T-helper 1 cell treated with Interleukin-12 subunit alpha and Interleukin-12 subunit beta and Interleukin-4 antibody, amounts not matched to agents 30 μg/mL and 1 μg/mL, for 36 hours (primary cell): ENCODE data around the gene FGFBP1.
"Not testable (repeated sequence)": the region's sequence is repeated elsewhere in the genome, so short reads cannot be mapped to it uniquely, and the experiment has no call there.

Experiments
- H3K27ac Mint-ChIP-seq: one replicate; pipeline ENCODE4 v1.8.0; 2021; ENCODE audit warnings: mild to moderate bottlenecking, mixed read lengths
- H3K27me3 Mint-ChIP-seq: one replicate; pipeline ENCODE4 v1.8.0; 2021; ENCODE audit warnings: low read depth, mixed read lengths
- H3K36me3 Mint-ChIP-seq: one replicate; pipeline ENCODE4 v1.8.0; 2021; ENCODE audit warnings: low read depth, mixed read lengths
- H3K4me1 Mint-ChIP-seq: one replicate; pipeline ENCODE4 v1.8.0; 2021; ENCODE audit warnings: low read depth, mixed read lengths
- H3K4me3 Mint-ChIP-seq: one replicate; pipeline ENCODE4 v1.8.0; 2021; ENCODE audit warnings: mild to moderate bottlenecking, moderate library complexity, mixed read lengths
- H3K9me3 Mint-ChIP-seq: one replicate; pipeline ENCODE4 v1.8.0; 2021; ENCODE audit warnings: mixed read lengths

FGFBP1 gene

DNA sequence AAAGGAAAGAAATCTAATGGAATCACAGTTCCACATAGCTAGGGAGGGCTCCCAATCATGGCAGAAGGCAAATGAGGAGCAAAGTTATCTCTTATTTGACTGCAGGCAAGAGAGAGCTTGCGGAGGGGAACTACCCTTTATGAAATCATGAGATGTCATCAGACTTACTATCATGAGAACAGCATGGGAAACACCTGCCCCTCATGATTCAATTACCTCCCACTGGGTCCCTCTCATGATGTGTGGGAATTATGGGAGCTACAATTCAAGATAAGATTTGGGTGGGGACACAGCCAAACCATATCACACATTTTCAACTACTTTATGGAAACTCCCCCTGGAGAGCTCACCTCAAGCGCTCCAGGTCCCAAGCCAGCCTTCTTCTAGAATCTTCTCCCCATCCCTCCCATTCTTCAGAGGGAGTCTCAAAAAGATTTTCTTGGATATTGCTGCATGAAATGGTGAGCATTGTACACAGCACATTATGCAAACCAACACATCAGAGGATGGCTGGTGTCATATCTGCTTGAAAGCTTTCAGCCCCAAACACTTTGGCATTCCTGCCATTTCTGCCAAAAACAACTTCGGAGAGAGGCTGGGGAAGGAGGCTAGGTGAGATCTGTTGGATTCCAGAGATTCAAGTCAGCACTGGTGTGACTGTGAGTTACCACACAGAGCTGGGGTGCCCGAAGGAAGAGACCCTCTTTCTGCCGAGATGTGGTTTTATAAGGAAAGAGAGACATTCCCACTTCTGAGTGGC is 6.9 kb downstream of the FGFBP1 start:
- no peaks in the 10 kb centered on the region for H3K9me3 Mint-ChIP-seq
- H3K4me3 Mint-ChIP-seq = no peak overlapping the region
- no peak overlapping the region for H3K27ac Mint-ChIP-seq
- no peaks in the 10 kb centered on the region for H3K36me3 Mint-ChIP-seq
- H3K27me3 Mint-ChIP-seq = peaks cover 14% of the 10 kb centered on the region
- peaks cover 1% of the 10 kb centered on the region for H3K4me1 Mint-ChIP-seq

DNA sequence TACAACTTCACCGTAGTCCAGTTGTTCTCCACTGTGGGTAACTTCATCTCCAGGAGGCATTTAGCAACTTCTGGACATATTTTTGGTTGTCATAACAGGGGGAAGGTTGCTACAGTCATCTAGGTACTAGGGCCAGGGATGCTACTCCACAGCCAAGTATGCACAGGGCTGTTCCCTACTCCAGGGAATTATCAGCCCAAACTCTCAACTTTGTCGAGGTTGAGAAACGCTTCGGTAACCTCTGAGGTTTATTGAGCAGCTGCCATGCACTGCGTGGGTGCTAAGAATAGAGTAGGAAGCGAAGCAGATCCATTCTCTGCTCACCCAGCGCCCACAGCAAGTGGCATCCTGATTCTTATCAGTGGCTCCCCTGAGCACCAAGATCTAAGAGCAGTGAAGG is 8.2 kb downstream of the FGFBP1 start:
- no peaks in the 10 kb centered on the region for H3K36me3 Mint-ChIP-seq
- H3K4me3 Mint-ChIP-seq = no peak overlapping the region
- H3K9me3 Mint-ChIP-seq = no peaks in the 10 kb centered on the region
- peaks cover 11% of the 10 kb centered on the region for H3K27me3 Mint-ChIP-seq
- H3K4me1 Mint-ChIP-seq = peaks cover 1% of the 10 kb centered on the region
- no peak overlapping the region for H3K27ac Mint-ChIP-seq

DNA sequence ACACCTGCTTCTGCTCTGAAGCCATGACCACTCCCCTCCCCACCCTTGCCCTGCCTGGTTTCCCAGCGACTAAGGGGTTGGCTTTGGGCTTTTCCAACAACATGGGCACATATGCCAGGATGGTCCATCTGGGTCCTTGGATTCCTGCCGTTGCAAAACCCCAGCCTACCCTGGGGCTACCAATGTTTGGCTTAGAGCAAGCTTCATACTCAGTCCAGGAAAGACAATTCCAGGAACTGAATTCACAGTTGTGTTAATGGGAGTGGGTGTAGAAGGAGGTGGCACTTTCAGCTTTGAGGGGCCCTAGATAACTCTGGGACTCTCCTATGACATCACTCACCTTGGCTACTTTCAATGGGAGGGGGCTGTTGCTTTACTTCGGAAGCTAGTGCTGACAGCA is 9.0 kb downstream of the FGFBP1 start:
- Mint-ChIP-seq H3K27me3 (peaks cover 13% of the 10 kb centered on the region), H3K4me3 (no peak overlapping the region), H3K9me3 (no peaks in the 10 kb centered on the region), H3K36me3 (no peaks in the 10 kb centered on the region), H3K27ac (no peak overlapping the region), H3K4me1 (peaks cover 1% of the 10 kb centered on the region)

GRCh38 chr4:15928883-15929282 is 9.7 kb downstream of the FGFBP1 start:
- Mint-ChIP-seq H3K4me3 (no peak overlapping the region), H3K4me1 (peaks cover 1% of the 10 kb centered on the region), H3K9me3 (no peaks in the 10 kb centered on the region), H3K27ac (no peak overlapping the region), H3K27me3 (peaks cover 17% of the 10 kb centered on the region), H3K36me3 (no peaks in the 10 kb centered on the region)

GRCh38 chr4:15926486-15926885 is 12.1 kb downstream of the FGFBP1 start:
- no peaks in the 10 kb centered on the region for H3K9me3 Mint-ChIP-seq
- H3K27me3 Mint-ChIP-seq = peaks cover 24% of the 10 kb centered on the region
- no peak overlapping the region for H3K27ac Mint-ChIP-seq
- H3K4me1 Mint-ChIP-seq = peaks cover 1% of the 10 kb centered on the region
- no peak overlapping the region for H3K4me3 Mint-ChIP-seq
- H3K36me3 Mint-ChIP-seq = no peaks in the 10 kb centered on the region

DNA sequence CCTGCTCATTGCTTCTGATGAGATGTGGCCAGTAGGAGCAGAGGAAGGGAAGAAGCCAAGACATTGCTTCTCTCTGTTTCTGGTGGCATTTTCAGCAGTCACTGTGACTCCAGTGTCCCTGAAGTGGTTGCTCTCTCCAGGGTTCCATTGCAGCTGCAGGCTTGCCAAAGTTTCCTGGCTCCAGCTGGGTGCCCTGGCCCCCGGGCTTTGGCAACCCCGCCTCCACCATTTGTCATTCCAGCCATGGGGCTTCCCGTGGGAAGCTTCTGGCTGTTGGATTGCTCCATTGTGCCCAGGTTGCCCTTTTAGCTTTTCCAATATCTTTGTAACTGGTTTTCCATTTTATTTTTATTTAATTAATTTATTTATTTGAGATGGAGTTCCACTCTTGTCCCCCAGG is 12.7 kb downstream of the FGFBP1 start:
- H3K9me3 Mint-ChIP-seq = no peaks in the 10 kb centered on the region
- H3K4me3 Mint-ChIP-seq = no peak overlapping the region
- H3K27me3 Mint-ChIP-seq = peaks cover 21% of the 10 kb centered on the region
- no peak overlapping the region for H3K27ac Mint-ChIP-seq
- peaks cover 1% of the 10 kb centered on the region for H3K4me1 Mint-ChIP-seq
- H3K36me3 Mint-ChIP-seq = no peaks in the 10 kb centered on the region

DNA sequence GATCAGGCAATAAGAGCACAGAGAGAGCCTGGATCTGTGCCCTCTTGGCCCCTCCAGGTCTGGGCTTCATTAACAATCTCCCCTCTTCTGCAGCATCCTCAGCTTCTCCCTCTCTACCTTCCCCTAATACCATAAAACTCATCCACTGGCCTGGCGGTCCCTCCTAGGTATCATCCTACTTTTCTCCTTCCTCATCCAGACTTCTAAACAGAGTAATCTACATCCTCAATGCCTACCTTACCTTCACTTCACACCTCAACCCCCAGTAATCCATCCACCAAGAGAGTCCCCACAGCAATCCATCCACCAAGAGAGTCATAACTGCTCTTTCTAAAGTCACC is 17.0 kb downstream of the FGFBP1 start:
- no peak overlapping the region for H3K27ac Mint-ChIP-seq
- H3K27me3 Mint-ChIP-seq = peaks cover 24% of the 10 kb centered on the region
- H3K36me3 Mint-ChIP-seq = no peaks in the 10 kb centered on the region
- no peaks in the 10 kb centered on the region for H3K9me3 Mint-ChIP-seq
- no peak overlapping the region for H3K4me3 Mint-ChIP-seq
- H3K4me1 Mint-ChIP-seq = no peaks in the 10 kb centered on the region

DNA sequence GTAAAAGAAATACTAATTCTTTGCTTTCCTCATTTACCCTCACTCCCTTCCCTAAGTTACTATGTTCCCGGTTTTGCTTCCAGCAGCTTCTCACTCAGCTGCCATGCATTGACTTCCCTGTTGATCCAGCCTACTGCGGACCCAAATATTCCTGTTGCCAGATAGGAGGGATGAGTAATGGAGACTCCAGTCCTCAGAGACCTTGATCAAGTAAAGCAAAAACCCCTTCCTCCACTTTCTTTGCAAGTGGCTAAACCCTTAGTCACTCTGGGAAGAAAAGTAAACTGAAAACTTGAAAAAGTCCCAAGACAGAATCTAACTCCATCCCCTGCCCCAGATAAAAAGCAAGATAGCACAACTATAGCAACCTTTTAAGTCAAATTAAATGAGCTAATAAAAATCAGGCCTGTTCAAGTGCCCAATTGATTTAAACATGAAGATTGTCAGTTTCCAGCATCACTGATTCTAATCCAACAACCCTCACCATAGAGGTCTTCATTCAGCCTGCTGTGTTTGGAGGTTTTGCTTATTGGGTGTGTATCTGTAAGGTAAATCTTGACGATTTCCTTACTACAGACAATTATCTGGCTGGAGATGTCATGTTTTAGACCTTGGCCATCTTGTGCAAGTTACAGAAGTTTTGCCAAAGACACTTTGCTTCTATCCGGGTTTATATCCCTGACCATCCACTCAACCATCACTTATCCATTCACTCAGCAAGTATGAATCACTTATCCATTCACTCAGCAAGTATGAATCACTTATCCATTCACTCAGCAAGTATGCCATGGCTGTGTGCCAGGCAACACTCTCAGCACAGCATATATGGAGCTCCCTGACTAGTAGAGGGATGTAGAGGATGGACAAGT is 17.6 kb downstream of the FGFBP1 start:
- Mint-ChIP-seq H3K36me3 (no peaks in the 10 kb centered on the region), H3K4me3 (no peak overlapping the region), H3K27me3 (peaks cover 24% of the 10 kb centered on the region), H3K27ac (no peak overlapping the region), H3K9me3 (no peaks in the 10 kb centered on the region), H3K4me1 (no peaks in the 10 kb centered on the region)

DNA sequence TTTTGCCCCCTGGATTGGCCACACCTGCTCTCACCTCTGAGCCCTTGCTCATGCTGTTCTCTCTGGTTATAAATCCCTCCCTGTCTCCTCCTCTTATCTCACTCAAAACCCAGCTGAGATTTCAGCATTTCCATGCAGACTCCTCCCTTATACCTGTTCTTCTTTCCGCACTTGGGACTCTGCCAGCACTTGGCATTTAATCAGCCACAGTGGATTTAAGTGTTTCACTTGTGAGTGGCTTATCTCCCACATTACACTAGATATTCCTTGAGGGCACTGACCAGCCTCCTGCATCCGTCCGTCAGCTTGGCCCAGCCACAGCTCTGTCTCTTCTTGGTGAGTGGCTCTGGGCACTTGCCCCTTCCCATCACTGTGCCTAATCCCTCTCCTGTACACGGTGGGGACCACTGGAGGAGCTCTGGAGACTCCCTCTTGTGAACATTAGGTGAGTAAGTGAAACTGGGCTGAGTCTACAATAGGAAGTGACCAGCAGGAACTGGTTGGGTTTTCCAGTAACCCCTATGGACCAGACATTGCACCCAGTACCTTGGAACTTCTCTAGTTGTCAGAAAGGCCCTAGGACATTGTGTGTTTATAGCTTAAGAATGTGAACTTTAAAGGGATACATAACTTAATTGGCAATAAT is 19.9 kb downstream of the FGFBP1 start:
- H3K9me3 Mint-ChIP-seq = no peaks in the 10 kb centered on the region

DNA sequence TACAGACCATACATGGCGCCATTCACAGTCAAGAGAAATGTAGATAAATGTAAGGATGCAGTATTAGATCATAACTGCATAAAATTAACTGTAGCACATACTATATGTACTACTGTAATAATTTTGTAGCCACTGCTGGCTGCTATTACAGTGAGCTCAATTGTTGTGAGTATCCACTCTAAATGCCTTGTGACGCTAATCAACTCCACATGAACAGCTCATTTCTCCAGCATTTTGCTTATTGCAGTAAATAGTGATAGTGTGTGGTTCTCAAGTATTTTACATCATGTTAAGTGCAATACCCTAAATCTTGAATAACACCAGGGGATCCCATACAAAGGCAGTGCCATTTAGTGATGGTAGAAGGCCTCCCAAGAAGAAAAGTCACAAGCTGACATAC is 21.2 kb downstream of the FGFBP1 start:
- Mint-ChIP-seq H3K36me3 (no peaks in the 10 kb centered on the region), H3K4me1 (no peaks in the 10 kb centered on the region), H3K27ac (no peak overlapping the region), H3K9me3 (no peaks in the 10 kb centered on the region), H3K4me3 (no peak overlapping the region), H3K27me3 (peaks cover 13% of the 10 kb centered on the region)

More for the DNA sequence above, 19.9 kb downstream of the FGFBP1 start:
- H3K36me3 Mint-ChIP-seq = no peaks in the 10 kb centered on the region
- peaks cover 16% of the 10 kb centered on the region for H3K27me3 Mint-ChIP-seq
- H3K4me3 Mint-ChIP-seq = no peak overlapping the region
- H3K27ac Mint-ChIP-seq = no peak overlapping the region
- H3K4me1 Mint-ChIP-seq = no peaks in the 10 kb centered on the region

- not testable (repeated sequence) for H3K4me1 Mint-ChIP-seq, H3K36me3 Mint-ChIP-seq, H3K27ac Mint-ChIP-seq, H3K27me3 Mint-ChIP-seq, H3K4me3 Mint-ChIP-seq, H3K9me3 Mint-ChIP-seq
These were observed 22.2 kb downstream of the FGFBP1 start for GRCh38 chr4:15916358-15916757.

DNA sequence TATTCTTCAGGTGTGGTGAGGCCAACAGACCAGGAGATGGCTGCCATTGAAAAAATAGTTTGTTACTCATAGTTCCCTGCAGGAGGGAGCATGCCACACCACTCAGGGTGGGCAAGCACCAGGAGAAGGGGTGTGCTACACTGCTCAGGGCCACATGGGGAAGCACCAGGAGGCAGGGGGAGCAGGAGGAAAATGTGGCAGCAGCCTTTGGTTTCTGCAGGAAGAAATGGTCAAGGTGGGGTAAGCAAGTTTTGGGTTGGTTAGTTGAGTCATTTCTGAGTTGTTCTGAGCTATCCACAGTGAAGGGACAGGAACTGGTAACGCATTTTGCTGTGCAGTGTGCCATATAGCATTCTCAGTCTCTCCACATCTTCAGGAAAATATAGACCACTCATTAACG is 23.8 kb downstream of the FGFBP1 start:
- H3K4me1 Mint-ChIP-seq = no peaks in the 10 kb centered on the region
- no peak overlapping the region for H3K27ac Mint-ChIP-seq
- H3K36me3 Mint-ChIP-seq = no peaks in the 10 kb centered on the region
- H3K27me3 Mint-ChIP-seq = peaks cover 6% of the 10 kb centered on the region
- H3K9me3 Mint-ChIP-seq = no peaks in the 10 kb centered on the region
- H3K4me3 Mint-ChIP-seq = no peak overlapping the region

- H3K36me3 Mint-ChIP-seq = no peaks in the 10 kb centered on the region
- H3K4me1 Mint-ChIP-seq = no peaks in the 10 kb centered on the region
These were observed 24.2 kb downstream of the FGFBP1 start for GRCh38 chr4:15914291-15914690.

GRCh38 chr4:15913631-15913970 is 24.9 kb downstream of the FGFBP1 start:
- H3K36me3 Mint-ChIP-seq = no peaks in the 10 kb centered on the region
- H3K4me1 Mint-ChIP-seq = no peaks in the 10 kb centered on the region
- no peak overlapping the region for H3K4me3 Mint-ChIP-seq
- no peaks in the 10 kb centered on the region for H3K9me3 Mint-ChIP-seq
- H3K27ac Mint-ChIP-seq = no peak overlapping the region
- H3K27me3 Mint-ChIP-seq = peaks cover under 1% of the 10 kb centered on the region

More at GRCh38 chr4:15914291-15914690, 24.2 kb downstream of the FGFBP1 start:
- Mint-ChIP-seq H3K27me3 (peaks cover 6% of the 10 kb centered on the region), H3K4me3 (no peak overlapping the region), H3K27ac (no peak overlapping the region), H3K9me3 (no peaks in the 10 kb centered on the region)
